AG09309 (cell line): ENCODE measurements around the gene RNF6.
A peak's percentile ranks its signal among the peaks of the same experiment; 100 is the strongest.

Experiments
- DNase-seq: peaks from one replicate; pipeline ENCODE4 v3.0.0-alpha.2; 2010; ENCODE audit warnings: low read depth
- H3K4me3 ChIP-seq: 2 replicates; pipeline ENCODE4 v1.5.1; 2011; ENCODE audit warnings: mild to moderate bottlenecking, low read depth, low read length, moderate library complexity; ENCODE audit not compliant: control insufficient read depth
- TF ChIP-seq, protein P1 (sequence below): IDR thresholded peaks from 2 replicates; pipeline ENCODE4 v1.5.1; 2011; ENCODE audit warnings: mild to moderate bottlenecking, low read depth, low read length, inconsistent platforms; ENCODE audit not compliant: insufficient read depth, control insufficient read depth; ENCODE audit errors: missing control alignments

Gene RNF6

DNA sequence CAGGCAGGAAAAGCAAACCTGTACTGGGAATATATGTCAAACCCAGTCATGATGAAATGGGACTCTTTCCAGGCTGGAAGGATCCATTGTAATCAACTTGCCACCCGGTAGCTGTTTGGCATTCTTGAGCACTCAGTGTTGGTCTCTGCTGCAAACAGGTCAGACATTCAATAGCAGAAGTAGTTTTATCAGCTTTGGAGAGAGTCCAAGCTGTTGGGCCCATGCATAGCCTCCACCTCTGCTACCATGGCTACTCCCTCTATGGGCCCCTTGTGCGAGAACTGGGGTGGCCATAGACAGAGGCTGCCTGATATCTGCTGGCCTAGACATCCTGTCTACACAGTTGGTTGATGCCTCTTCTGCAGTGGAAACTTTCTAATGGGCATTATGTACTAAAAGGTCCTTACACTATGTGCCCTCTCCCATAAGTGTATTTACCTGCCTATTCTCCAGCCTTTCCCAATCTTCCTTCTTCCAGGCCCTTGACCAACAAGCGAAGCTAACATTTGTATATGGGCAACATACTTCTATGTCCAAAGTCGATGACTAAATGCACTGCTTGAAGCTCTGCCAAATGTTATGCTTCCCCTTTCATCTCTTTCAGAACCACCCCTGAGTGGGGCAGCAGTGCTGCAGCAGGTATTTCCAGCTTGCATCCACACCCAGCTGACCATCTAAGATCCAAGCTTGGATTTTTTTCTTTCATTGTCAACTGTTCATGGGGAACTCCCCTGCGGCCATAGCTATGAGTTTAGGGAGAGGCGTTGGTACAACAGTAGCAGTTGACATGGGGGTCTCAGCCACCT lies 5.3 kb upstream of the RNF6 start:
- no peak overlapping the region for H3K4me3 ChIP-seq
- TF ChIP-seq, protein P1, sequence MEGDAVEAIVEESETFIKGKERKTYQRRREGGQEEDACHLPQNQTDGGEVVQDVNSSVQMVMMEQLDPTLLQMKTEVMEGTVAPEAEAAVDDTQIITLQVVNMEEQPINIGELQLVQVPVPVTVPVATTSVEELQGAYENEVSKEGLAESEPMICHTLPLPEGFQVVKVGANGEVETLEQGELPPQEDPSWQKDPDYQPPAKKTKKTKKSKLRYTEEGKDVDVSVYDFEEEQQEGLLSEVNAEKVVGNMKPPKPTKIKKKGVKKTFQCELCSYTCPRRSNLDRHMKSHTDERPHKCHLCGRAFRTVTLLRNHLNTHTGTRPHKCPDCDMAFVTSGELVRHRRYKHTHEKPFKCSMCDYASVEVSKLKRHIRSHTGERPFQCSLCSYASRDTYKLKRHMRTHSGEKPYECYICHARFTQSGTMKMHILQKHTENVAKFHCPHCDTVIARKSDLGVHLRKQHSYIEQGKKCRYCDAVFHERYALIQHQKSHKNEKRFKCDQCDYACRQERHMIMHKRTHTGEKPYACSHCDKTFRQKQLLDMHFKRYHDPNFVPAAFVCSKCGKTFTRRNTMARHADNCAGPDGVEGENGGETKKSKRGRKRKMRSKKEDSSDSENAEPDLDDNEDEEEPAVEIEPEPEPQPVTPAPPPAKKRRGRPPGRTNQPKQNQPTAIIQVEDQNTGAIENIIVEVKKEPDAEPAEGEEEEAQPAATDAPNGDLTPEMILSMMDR = no peak
- no peak for DNase-seq

DNA sequence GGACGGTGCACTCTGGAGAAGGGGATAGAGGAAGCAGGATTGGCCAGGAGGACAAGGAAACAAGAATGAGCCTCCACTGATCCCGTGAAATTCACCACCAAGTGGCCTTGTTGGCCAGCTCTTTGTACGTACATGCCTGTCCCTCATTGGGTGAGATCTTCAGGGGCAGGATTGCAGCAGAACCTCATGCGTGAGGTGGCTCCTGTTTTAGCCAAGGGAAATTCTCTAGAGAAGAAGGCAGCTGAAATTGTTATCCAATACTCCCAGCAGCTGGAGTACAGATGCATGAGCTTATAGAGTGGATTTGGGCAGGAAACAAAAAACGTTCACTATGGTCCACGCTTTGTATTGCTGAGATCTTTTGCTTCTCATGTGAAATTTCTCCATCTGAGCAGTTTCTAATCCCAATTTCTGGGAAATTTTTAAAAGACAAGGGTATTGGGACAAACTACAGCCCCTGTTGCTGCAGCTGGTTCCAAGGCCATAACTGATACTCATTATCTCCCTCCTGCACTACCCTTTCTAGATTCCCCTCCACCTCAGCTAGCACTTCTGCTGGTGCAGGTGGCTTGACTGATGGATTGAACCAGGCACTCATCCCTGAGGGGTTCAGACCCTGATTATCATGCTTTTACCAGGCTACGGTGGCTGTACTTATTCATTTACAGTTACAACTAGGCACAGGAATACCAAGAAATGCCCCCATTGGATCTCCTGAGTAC lies 3.9 kb upstream of the RNF6 start:
- no peak overlapping the region for H3K4me3 ChIP-seq
- TF ChIP-seq, protein P1 = no peak
- no peak for DNase-seq

- no peak for DNase-seq
- TF ChIP-seq, protein P1 = no peak
- peak overlapping the region; percentile 76 for H3K4me3 ChIP-seq
Measured at GRCh38 chr13:26222520-26223046, 469 bp upstream of the RNF6 start.

- TF ChIP-seq, protein P1 = no peak
- H3K4me3 ChIP-seq = peak overlapping the region; percentile 76
- peak; percentile 10 for DNase-seq
Measured at GRCh38 chr13:26221399-26221720, 754 bp downstream of the RNF6 start.

DNA sequence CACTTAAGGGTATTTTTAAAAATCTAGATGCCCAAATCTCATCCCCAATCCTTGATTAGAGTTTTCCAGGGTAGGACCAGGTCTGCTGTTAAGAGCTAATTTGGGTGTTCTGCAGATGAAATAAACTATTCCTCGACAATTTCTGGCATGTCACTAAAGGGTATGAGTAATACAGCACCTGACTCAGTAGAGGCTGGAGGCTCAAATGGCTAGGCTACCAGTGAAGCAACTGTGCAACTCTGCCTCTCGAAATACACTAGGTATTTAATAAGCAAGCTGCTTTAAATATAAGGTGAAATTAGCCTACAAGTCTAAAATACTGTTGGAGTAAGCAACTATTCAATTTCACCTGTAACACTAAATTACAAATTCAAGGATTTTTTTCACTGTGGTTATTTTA lies 1.5 kb downstream of the RNF6 start:
- TF ChIP-seq, protein P1 = no peak
- no peak overlapping the region for H3K4me3 ChIP-seq
- peak; percentile 8 for DNase-seq

- no peak overlapping the region for H3K4me3 ChIP-seq
- DNase-seq = peak; percentile 25
- TF ChIP-seq, protein P1 = no peak
Measured at GRCh38 chr13:26219726-26220125, 2.4 kb downstream of the RNF6 start.
